Panc1 (cell line): ENCODE measurements around the gene ZCCHC7. TPM values are rescaled to one million over a fixed set of nuclear protein-coding genes. Genes with fewer than 3 reads are reported as not detected.

Experiments used
- ATAC-seq: fragments of 200-7000 bp; cut with Tn5 transposase; 2 replicates; pipeline ENCODE4 v1.9.1; 2020; ENCODE audit warnings: mild to moderate bottlenecking, moderate library complexity
- BruUV-seq: library from RNA; stranded (reverse); fragments of 400-500 nt; replicated peaks from 2 replicates; lab custom pipeline; 2021; lab: Mats Ljungman, UMichigan
- CTCF ChIA-PET: fragments of 300-600 bp; sonication (Branson Sonifier 250); formaldehyde crosslinking; loops from one replicate; lab custom pipeline; 2022; ENCODE audit warnings: antibody characterized with exemption; lab: Charles Lee
- POLR2A ChIA-PET: fragments of 300-600 bp; sonication (Branson Sonifier 250); formaldehyde crosslinking; loops from one replicate; lab custom pipeline; 2022; ENCODE audit warnings: antibody characterized with exemption; lab: Charles Lee
- DNase-seq: peaks from one replicate; pipeline ENCODE4 v3.0.0-alpha.2; 2010; ENCODE audit warnings: low read depth, low spot score
- H3K27ac ChIP-seq: 2 replicates; pipeline ENCODE4 v1.5.1; 2011; ENCODE audit warnings: mild to moderate bottlenecking, low read length, inconsistent platforms
- H3K27me3 ChIP-seq: fragments of 200-500 bp; sonication (Bioruptor generic); 2 replicates; pipeline ENCODE4 v1.6.0; 2014; ENCODE audit warnings: low read length, inconsistent platforms; ENCODE audit not compliant: control insufficient read depth, insufficient read depth
- H3K36me3 ChIP-seq: fragments of 200-500 bp; sonication (Bioruptor generic); 2 replicates; pipeline ENCODE4 v1.5.1; 2014; ENCODE audit warnings: inconsistent platforms, mild to moderate bottlenecking, low read length, moderate library complexity; ENCODE audit not compliant: control insufficient read depth, insufficient read depth
- H3K4me1 ChIP-seq: 2 replicates; pipeline ENCODE4 v1.5.1; 2011; ENCODE audit warnings: inconsistent platforms, mild to moderate bottlenecking, low read length, moderate library complexity; ENCODE audit not compliant: control insufficient read depth, insufficient read depth
- H3K4me3 ChIP-seq, 2 experiments: 2 replicates each; pipeline ENCODE4 v1.5.1; 2011 to 2012; ENCODE audit warnings: low read depth in 2 of 2, low read length in 2 of 2, mild to moderate bottlenecking in 2 of 2, inconsistent platforms in 1 of 2, moderate library complexity in 1 of 2
- H3K9me3 ChIP-seq: fragments of 200-500 bp; sonication (Bioruptor generic); 2 replicates; pipeline ENCODE4 v1.5.1; 2014; ENCODE audit warnings: low read depth, mild to moderate bottlenecking, inconsistent platforms, low read length, moderate library complexity; ENCODE audit not compliant: control insufficient read depth, insufficient read depth
- CTCF ChIP-seq: fragments of 450-650 bp; IDR thresholded peaks from 2 replicates; pipeline ENCODE4 v1.5.1; 2017; ENCODE audit warnings: mild to moderate bottlenecking
- POLR2AphosphoS5 ChIP-seq: IDR thresholded peaks from 2 replicates; pipeline ENCODE4 v1.6.1; 2012; ENCODE audit warnings: mild to moderate bottlenecking, low read depth, low read length, moderate library complexity
- REST ChIP-seq, 2 experiments: IDR thresholded peaks; 2 replicates each; pipeline ENCODE4 v1.6.1; 2011 to 2012; ENCODE audit warnings: low read depth in 2 of 2, control low read depth in 1 of 2, low read length in 1 of 2, mild to moderate bottlenecking in 1 of 2, moderate library complexity in 1 of 2; ENCODE audit not compliant: insufficient read depth in 1 of 2
- SIN3A ChIP-seq: IDR thresholded peaks from 2 replicates; pipeline ENCODE4 v1.6.1; 2012; ENCODE audit warnings: low read depth, mild to moderate bottlenecking, low read length, moderate library complexity, borderline replicate concordance; ENCODE audit not compliant: insufficient read depth
- TCF7L2 ChIP-seq: IDR thresholded peaks from 2 replicates; pipeline ENCODE4 v1.6.1; 2011; ENCODE audit warnings: mild to moderate bottlenecking, low read depth, low read length, inconsistent platforms
- in situ Hi-C: cut with HindIII; loops from 2 replicates; pipeline ENCODE4 v1.10.0; 2016; ENCODE audit warnings: low sequenced_read_pairs, low pct_unique_long_range_greater_than_20kb
- intact Hi-C: fragments of 100-400 bp; cut with micrococcal nuclease; formaldehyde crosslinking; loops from one replicate; pipeline ENCODE4 v1.10.0; 2022; ENCODE audit not compliant: unreplicated experiment
- total RNA-seq: library from RNA; stranded (reverse); gene quantifications from one replicate; pipeline ENCODE4 v1.2.1, GENCODE V29; 2021; ENCODE audit not compliant: unreplicated experiment

ZCCHC7 gene
- total RNA-seq, 1 experiment from 2014 or later: 43.7 TPM

- no peaks in the 10 kb centered on the region for H3K36me3 ChIP-seq
- H3K27me3 ChIP-seq: no peaks in the 10 kb centered on the region
- no peak overlapping the region for H3K27ac ChIP-seq
- no peaks in the 10 kb centered on the region for H3K9me3 ChIP-seq
- in situ Hi-C loops: no loop called here
- no TSS peak for BruUV-seq
- ChIA-PET CTCF (no interaction called here), POLR2A (no interaction called here)
- ATAC-seq: no peak
- no peak for TF ChIP-seq TCF7L2
- no peak for TF ChIP-seq CTCF
- no peak for TF ChIP-seq SIN3A
- no peak for TF ChIP-seq POLR2AphosphoS5
- TF ChIP-seq REST (IDR thresholded peaks at IDR 0.05; ENCODE audit: insufficient read depth in 1 of 2, low read depth in 2 of 2, low read length in 1 of 2): no peak
- no peak overlapping the region for H3K4me3 ChIP-seq
- peaks cover 18% of the 10 kb centered on the region for H3K4me1 ChIP-seq
- intact Hi-C loops: no loop called here
- no peak for DNase-seq
Measured at GRCh38 chr9:37287317-37287716, 166.9 kb downstream of the ZCCHC7 start.

- no peak for DNase-seq
- POLR2A ChIA-PET: no interaction called here
Measured at GRCh38 chr9:37289631-37290030, 169.3 kb downstream of the ZCCHC7 start.

More at GRCh38 chr9:37289631-37290030, 169.3 kb downstream of the ZCCHC7 start:
- Histone ChIP-seq H3K27me3 (no peaks in the 10 kb centered on the region), H3K4me1 (peaks cover 15% of the 10 kb centered on the region; the same call in 1 of the 2 replicates), H3K4me3 (no peak overlapping the region), H3K36me3 (no peaks in the 10 kb centered on the region), H3K9me3 (no peaks in the 10 kb centered on the region), H3K27ac (no peak overlapping the region)
- CTCF ChIA-PET: no interaction called here
- no peak for TF ChIP-seq TCF7L2
- TF ChIP-seq CTCF: no peak
- TF ChIP-seq POLR2AphosphoS5: no peak
- TF ChIP-seq REST (IDR thresholded peaks at IDR 0.05; ENCODE audit: insufficient read depth in 1 of 2, low read depth in 2 of 2, low read length in 1 of 2): no peak
- intact Hi-C loops (no loop called here), in situ Hi-C loops (no loop called here)
- BruUV-seq: no TSS peak
- ATAC-seq: no peak
